ENCODE data around the gene LUC7L2. TPM values are rescaled to one million over a fixed set of nuclear protein-coding genes. Genes with fewer than 3 reads are reported as not detected.
A peak's percentile ranks its signal among the peaks of the same experiment; 100 is the strongest.
"Not testable (repeated sequence)": the region's sequence is repeated elsewhere in the genome, so short reads cannot be mapped to it uniquely, and the experiment has no call there.

LUC7L2 gene, protein sequence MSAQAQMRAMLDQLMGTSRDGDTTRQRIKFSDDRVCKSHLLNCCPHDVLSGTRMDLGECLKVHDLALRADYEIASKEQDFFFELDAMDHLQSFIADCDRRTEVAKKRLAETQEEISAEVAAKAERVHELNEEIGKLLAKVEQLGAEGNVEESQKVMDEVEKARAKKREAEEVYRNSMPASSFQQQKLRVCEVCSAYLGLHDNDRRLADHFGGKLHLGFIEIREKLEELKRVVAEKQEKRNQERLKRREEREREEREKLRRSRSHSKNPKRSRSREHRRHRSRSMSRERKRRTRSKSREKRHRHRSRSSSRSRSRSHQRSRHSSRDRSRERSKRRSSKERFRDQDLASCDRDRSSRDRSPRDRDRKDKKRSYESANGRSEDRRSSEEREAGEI
- 100 to 1,000 TPM; 125 to 179 (median 145) TPM for total RNA-seq

DNA sequence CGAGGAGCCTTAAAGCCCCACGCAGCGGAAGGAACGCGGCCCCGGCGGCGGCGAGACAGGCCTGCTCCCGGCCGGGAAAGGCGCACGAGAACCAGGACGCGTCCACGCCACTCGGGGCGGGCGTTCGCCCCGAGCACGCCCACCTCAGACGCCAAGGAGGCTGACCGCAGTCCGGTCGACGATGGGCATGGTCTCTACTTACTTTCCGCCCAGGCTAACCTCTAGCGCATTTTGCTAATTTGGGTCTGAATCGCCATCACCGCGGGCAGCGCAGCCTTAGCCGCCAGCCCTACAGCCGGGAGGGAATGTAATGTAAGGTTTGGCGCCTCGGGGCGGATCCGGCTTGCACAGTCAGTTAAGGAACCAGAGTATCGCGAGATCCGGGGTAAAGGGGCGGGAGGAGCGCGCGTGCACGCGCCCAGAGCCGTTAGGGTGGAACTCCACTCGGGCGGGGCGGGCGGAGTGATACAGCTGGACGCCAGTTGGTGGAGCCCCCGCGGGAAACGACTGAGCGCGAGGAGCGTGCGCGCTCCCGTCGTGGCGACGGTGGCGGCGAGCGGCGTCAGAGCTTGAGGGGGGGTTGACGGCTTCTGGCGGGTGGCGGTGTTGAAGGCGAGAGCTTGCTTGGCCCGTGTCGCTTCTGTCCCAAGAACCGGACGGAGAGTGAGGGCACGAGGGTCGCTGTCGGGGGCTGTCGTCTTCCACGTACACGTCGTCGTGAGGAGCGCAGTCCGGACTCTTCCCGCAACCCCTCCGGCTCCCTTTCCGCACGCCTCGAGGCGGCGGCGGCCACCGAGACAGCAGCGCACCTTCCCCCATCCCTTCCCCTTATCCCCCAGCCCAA, at the start of gene LUC7L2:
TSS of gene LUC7L2 (plus strand) at position 529 of the 844 bp plus-strand sequence. CDS start 368 bp downstream, outside the sequence.
- intact Hi-C loops (cut with DNase I): loop anchor here (10.0 kb wide), 1 partner anchor 55 kb away; no protein-coding TSS in a partner anchor
- H3K36me3 ChIP-seq: no peaks in the 10 kb centered on the region
- WGBS, 2 donors: 0 to 1% methylated on average over 2 to 53 of the region's 98 CpGs
- peaks cover 23 to 24% of the 10 kb centered on the region in 2 donors for H3K4me1 ChIP-seq
- H3K27me3 ChIP-seq: no peaks in the 10 kb centered on the region
- peak; percentile 100 for DNase-seq
- TF ChIP-seq POLR2A (IDR thresholded peaks at IDR 0.05): peak; percentile 85 to 97
- TF ChIP-seq, protein P1, sequence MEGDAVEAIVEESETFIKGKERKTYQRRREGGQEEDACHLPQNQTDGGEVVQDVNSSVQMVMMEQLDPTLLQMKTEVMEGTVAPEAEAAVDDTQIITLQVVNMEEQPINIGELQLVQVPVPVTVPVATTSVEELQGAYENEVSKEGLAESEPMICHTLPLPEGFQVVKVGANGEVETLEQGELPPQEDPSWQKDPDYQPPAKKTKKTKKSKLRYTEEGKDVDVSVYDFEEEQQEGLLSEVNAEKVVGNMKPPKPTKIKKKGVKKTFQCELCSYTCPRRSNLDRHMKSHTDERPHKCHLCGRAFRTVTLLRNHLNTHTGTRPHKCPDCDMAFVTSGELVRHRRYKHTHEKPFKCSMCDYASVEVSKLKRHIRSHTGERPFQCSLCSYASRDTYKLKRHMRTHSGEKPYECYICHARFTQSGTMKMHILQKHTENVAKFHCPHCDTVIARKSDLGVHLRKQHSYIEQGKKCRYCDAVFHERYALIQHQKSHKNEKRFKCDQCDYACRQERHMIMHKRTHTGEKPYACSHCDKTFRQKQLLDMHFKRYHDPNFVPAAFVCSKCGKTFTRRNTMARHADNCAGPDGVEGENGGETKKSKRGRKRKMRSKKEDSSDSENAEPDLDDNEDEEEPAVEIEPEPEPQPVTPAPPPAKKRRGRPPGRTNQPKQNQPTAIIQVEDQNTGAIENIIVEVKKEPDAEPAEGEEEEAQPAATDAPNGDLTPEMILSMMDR (IDR thresholded peaks at IDR 0.05): peak in 1 of 6 experiments; percentile 22
- no peaks in the 10 kb centered on the region for H3K9me3 ChIP-seq
- H3K27ac ChIP-seq: peak within 1 kb of the TSS; percentile 98 to 100 (median 99)
- H3K4me3 ChIP-seq (replicated peaks in 1 of 3): peak within 1 kb of the TSS; percentile 42 to 87 (median 56)

DNA sequence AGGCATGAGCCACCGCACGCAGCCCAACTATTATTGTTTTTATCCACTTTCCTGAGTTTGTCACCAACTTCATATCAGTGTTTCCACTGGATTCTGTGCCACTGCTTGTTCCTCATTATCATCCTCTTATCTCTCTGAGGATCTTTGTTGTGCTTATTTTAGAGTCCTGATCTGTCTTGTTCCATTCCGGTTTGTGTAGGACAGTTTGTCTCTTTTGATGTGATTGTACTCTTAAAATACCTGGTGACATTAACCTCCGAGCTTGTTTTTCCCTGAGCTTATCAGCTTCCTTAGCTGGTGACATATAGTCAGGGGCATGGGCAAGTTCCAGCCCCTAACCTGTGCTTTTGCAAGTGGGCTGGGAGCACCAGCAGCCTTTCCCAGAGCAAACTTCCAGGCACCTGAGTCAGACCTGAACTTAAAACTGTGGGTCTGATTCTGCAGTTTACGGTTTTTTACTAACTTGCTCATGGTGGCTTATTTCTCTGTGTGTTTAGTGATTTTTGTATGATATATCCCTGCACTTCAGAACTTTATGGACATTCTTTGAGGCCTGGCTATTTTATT, 41.7 kb upstream of the LUC7L2 start:
- Histone ChIP-seq H3K4me3 (replicated peaks in 1 of 3) (no peak overlapping the region), H3K27ac (no peak overlapping the region), H3K27me3 (no peaks in the 10 kb centered on the region), H3K9me3 (no peaks in the 10 kb centered on the region), H3K36me3 (no peaks in the 10 kb centered on the region), H3K4me1 (no peaks in the 10 kb centered on the region)
- intact Hi-C loops (cut with DNase I): no loop called here
- 79 to 80% methylated on average over 5 of the region's 5 CpGs for WGBS, 2 donors
- no peak for DNase-seq
- TF ChIP-seq, protein P1 (IDR thresholded peaks at IDR 0.05): no peak
- TF ChIP-seq POLR2A (IDR thresholded peaks at IDR 0.05): no peak

DNA sequence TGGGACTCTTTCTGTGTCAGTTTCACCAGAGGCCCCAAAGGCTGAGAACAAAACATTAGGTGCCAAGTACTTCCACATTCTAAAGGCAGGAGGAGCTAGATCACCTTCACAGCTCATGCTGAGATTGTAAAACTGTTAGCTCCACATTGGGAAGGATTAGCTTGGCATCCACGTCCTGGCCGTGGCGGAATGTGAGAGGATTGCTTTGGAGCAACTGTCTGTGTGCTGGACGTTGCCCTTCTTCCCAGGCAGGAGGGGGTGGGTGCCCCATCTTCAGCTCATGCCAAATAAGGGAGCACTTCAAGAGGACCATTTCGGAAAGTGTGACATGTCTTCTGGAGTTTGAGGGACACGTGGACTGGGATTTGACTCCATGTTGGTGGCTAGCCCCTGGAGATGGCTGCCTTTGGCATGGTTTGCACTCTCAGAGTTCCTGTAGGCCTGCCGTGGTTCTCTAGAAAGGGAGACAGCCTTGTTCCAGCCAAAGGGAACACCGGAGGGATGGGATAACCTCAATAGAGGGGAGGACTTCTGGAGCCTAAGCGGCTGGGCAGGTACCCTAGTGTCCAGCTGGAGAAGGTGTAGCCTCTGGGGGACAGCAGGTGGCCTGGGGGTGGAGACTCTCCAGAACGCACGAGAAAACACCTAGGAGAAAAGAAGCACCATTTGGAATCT, 38.5 kb upstream of the LUC7L2 start:
- Histone ChIP-seq H3K4me3 (replicated peaks in 1 of 3) (no peak overlapping the region), H3K9me3 (no peaks in the 10 kb centered on the region), H3K4me1 (no peaks in the 10 kb centered on the region), H3K36me3 (no peaks in the 10 kb centered on the region), H3K27me3 (no peaks in the 10 kb centered on the region), H3K27ac (no peak overlapping the region)
- no peak for DNase-seq
- TF ChIP-seq, protein P1 (IDR thresholded peaks at IDR 0.05): peak in 1 of 6 experiments; percentile 27
- TF ChIP-seq POLR2A (IDR thresholded peaks at IDR 0.05): no peak
- intact Hi-C loops (cut with DNase I): no loop called here
- WGBS, 2 donors: 56 to 70% methylated on average over 11 of the region's 11 CpGs

DNA sequence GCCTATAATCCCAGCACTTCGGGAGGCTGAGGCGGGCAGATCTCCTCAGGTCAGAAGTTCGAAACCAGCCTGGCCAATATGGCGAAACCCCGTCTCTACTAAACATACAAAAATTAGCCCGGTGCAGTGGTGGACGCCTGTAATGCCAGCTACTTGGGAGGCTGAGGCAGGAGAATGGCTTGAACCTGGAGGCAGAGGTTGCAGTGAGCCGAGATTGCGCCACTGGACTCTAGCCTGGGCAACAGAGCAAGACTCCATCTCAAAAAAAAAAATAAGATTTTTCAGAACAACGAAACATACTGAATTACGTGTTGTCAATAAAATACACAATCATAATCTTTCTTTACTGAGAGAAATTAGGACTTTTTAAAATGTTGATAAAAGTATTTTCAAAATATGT, 35.0 kb upstream of the LUC7L2 start:
- H3K27ac ChIP-seq; H3K27me3 ChIP-seq; H3K36me3 ChIP-seq; H3K9me3 ChIP-seq; H3K4me3 ChIP-seq (replicated peaks in 1 of 3); DNase-seq; intact Hi-C loops (cut with DNase I); H3K4me1 ChIP-seq: not testable (repeated sequence)
- 95 to 96% methylated on average over 11 of the region's 11 CpGs for WGBS, 2 donors

DNA sequence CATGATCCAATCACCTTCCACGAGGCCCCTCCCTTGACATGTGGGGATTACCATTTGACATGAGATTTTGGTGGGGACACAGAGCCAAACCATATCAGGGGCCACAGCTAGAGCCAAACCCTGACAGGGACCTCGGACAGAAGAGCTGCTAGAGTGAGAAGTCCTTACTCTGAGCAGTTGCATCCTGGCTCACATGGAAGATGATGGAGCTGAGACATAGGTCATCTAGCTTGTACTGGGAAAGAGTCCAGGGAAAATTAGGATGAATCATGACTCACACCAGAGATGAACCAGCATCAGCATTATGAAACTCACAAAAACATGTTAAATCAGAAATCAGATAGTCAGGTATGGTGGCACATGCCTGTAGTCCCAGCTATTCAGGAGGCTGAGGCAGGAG, 31.3 kb upstream of the LUC7L2 start:
- intact Hi-C loops (cut with DNase I): no loop called here
- no peak for TF ChIP-seq POLR2A (IDR thresholded peaks at IDR 0.05)
- TF ChIP-seq, protein P1 (IDR thresholded peaks at IDR 0.05): no peak
- Histone ChIP-seq H3K36me3 (no peaks in the 10 kb centered on the region), H3K4me1 (no peaks in the 10 kb centered on the region), H3K9me3 (no peaks in the 10 kb centered on the region), H3K27me3 (no peaks in the 10 kb centered on the region), H3K27ac (no peak overlapping the region), H3K4me3 (replicated peaks in 1 of 3) (no peak overlapping the region)
- no peak for DNase-seq
- WGBS, 2 donors: 69 to 74% methylated on average over 2 of the region's 2 CpGs
